ENCODE data around the gene DUSP15.

DUSP15 gene

DNA sequence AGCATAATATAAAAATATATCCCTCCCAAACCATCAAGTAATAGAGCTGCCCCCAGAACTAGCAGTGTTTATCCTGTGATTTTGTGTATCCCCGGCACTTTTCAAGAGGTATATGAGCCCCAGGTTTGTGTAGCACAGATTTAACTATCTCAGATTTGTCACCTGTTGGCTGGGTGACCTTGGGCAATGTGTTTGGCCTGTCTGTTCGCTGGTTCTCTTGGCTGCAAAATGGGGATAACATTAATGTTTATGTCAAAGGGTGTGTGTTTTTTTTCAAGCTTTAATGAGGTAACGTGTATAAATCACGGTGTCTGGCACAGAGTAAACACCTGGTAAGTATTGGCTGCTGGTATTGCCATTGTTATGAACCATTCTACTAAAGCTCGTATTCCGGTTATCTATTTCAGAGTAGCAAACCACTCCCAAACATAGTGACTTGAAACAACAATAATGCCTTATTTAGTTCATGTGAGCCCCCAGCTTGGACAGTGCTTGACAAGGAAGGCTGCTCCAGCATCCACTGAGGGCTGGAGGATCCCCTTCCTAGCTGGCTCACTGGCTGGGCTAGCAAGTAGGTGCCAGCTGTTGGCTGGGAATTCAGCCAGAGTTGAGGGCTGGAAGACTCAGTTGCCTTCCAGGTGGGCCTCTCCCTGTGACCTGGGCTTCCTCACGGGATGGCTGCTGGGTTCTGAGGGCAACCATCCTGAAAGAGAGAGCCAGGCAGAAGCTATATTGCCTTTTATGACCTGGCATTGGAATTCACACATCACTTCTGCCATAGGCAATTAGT, 45.4 kb upstream of the DUSP15 start:
- no peaks in the 10 kb centered on the region for H3K9me3 ChIP-seq
- no peaks in the 10 kb centered on the region for H3K4me1 ChIP-seq
- DNase-seq: no peak
- H3K36me3 ChIP-seq: no peaks in the 10 kb centered on the region
- H3K27me3 ChIP-seq: no peaks in the 10 kb centered on the region
- H3K4me3 ChIP-seq (ENCODE audit: low read depth, low read length): no peak overlapping the region
- TF ChIP-seq, protein P1, sequence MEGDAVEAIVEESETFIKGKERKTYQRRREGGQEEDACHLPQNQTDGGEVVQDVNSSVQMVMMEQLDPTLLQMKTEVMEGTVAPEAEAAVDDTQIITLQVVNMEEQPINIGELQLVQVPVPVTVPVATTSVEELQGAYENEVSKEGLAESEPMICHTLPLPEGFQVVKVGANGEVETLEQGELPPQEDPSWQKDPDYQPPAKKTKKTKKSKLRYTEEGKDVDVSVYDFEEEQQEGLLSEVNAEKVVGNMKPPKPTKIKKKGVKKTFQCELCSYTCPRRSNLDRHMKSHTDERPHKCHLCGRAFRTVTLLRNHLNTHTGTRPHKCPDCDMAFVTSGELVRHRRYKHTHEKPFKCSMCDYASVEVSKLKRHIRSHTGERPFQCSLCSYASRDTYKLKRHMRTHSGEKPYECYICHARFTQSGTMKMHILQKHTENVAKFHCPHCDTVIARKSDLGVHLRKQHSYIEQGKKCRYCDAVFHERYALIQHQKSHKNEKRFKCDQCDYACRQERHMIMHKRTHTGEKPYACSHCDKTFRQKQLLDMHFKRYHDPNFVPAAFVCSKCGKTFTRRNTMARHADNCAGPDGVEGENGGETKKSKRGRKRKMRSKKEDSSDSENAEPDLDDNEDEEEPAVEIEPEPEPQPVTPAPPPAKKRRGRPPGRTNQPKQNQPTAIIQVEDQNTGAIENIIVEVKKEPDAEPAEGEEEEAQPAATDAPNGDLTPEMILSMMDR (IDR thresholded peaks at IDR 0.05; ENCODE audit: low read depth, low read length): no peak

DNA sequence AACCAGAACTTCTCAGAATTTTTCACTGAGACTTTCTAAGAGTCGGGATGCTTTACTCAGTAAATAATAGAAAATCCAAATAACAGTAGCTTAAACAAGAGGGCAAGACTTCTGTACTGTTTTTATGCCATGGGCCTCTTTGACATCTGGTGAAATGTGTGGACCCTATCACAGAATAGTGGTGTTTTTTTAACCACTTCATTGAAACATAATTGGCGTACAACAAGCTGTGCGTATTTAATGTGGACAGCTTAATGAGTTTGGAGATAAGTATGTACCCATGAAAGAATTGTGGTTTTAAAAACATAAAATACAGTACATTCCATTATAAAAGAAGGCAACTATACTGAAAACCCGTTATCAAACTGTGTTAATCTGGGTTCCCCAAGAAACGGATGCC, 43.8 kb upstream of the DUSP15 start:
- H3K27me3 ChIP-seq: no peaks in the 10 kb centered on the region
- no peaks in the 10 kb centered on the region for H3K4me1 ChIP-seq

DNA sequence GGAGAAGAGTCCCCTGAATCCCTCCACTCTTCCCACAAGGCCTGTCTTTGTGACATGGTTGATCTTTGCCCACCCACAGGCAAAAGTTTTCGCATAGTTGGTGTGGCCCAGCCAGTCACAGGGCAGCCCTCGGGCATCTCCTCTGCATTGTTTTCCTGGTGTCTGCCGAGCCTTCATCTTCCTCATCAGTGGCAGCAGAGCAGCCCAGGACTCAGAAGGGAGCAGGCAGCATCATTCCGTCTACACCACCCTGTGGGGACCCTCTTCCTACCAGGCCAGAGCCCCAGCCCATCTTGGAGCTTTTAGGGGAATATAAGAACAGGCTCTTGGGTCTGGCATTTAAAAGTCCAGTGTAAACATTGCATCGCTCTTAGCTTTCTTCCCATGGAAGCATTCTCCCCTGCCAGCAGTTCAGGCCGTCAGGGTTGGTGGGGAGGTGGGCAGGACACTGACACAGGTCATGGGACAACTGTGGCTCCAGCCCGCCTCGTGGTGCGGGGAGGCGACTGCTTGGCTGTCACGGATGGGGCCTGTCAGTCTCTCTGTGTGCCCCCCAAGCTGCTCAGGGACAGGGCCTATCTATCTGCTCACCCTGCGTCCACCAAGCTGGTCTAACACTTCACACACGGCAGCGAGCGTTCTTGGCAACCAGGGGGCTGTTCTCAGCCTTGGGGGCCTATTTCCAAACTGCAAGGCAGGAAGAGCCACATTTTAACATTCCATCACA, 43.3 kb upstream of the DUSP15 start:
- no peaks in the 10 kb centered on the region for H3K9me3 ChIP-seq
- DNase-seq: no peak
- no peak overlapping the region for H3K4me3 ChIP-seq (ENCODE audit: low read depth, low read length)
- no peaks in the 10 kb centered on the region for H3K4me1 ChIP-seq
- TF ChIP-seq, protein P1 (IDR thresholded peaks at IDR 0.05; ENCODE audit: low read depth, low read length): no peak
- H3K36me3 ChIP-seq: no peaks in the 10 kb centered on the region
- H3K27me3 ChIP-seq: no peaks in the 10 kb centered on the region

More for the DNA sequence above, 43.8 kb upstream of the DUSP15 start:
- H3K4me3 ChIP-seq (ENCODE audit: low read depth, low read length): no peak overlapping the region
- no peaks in the 10 kb centered on the region for H3K9me3 ChIP-seq
- DNase-seq: no peak
- TF ChIP-seq, protein P1 (IDR thresholded peaks at IDR 0.05; ENCODE audit: low read depth, low read length): no peak
- no peaks in the 10 kb centered on the region for H3K36me3 ChIP-seq

DNA sequence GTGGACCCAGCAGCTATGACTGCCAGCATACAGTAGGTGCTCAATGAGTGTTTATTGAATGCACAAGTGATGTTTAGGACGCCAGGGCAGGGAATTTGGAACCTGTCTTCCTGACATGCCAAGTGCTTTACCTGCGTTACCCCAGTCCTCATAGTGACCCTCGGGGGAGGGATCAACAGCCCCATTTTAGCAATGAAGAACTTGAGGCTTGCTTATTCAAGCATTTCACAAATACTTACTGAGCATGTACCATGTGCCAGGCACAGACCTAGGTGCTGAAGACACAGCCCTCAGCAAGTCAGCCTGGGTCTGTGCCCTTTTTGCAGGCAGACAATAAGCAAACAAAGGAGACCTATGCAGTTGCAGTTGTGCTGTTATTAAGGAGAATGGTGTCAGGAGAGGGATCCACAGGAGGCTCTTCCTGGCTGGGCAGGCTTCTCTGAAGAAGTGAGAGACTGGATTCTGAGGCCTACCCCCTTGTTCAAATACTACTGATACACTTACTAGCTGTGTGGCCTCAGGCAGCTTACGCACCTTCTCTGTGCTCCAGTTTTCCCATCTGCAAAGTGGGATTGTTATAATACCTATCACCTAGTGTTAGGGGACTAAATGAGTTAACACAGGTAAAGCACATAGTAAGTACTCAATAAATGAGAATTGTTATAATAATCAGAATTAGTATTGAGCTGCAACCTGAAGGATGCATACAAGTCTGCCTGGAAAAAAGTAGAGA, 39.9 kb upstream of the DUSP15 start:
- no peaks in the 10 kb centered on the region for H3K36me3 ChIP-seq
- no peak for DNase-seq
- no peaks in the 10 kb centered on the region for H3K9me3 ChIP-seq
- H3K4me3 ChIP-seq (ENCODE audit: low read depth, low read length): no peak overlapping the region
- no peaks in the 10 kb centered on the region for H3K4me1 ChIP-seq
- TF ChIP-seq, protein P1 (IDR thresholded peaks at IDR 0.05; ENCODE audit: low read depth, low read length): no peak
- H3K27me3 ChIP-seq: no peaks in the 10 kb centered on the region

DNA sequence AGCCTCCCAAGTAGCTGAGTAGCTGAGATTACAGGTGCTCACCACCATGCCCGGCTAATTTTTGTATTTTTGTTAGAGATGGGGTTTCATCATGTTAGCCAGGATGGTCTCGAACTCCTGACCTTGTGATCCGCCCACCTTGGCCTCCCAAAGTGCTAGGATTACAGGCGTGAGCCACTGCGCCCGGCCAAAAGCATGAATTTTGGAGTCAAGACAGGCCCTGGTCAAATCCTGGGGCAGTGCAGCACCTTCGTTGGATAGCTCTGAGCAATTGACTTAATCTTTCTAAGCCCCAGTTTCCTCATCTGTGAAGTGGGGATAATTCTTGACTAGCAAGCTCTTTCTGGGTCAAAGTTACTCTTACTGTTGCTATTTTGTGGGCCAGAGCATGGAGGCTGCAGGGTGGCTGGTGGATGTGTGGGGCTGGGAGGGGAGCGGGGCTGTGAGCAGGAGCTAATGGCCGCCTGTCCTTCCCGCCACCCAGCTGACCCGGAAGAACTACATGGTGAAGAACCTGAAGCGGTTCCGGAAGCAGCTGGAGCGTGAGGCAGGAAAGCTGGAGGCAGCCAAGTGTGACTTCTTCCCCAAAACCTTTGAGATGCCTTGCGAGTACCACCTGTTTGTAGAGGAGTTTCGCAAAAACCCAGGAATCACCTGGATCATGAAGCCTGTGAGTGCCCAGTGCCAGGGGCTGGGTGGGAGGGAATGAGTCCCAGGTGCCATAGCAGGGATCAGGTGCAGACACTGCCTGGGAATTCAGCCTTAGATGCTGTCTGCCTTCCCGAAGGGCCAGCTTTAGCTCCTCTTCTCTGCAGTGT, 39.1 kb upstream of the DUSP15 start:
- H3K9me3 ChIP-seq: no peaks in the 10 kb centered on the region
- DNase-seq: no peak
- H3K27me3 ChIP-seq: no peaks in the 10 kb centered on the region
- TF ChIP-seq, protein P1 (IDR thresholded peaks at IDR 0.05; ENCODE audit: low read depth, low read length): no peak
- H3K4me3 ChIP-seq (ENCODE audit: low read depth, low read length): no peak overlapping the region
- H3K4me1 ChIP-seq: no peaks in the 10 kb centered on the region
- H3K36me3 ChIP-seq: no peaks in the 10 kb centered on the region
